HepG2 (cell line): ENCODE results near the gene TOX2. TPM values are rescaled to one million over a fixed set of nuclear protein-coding genes. Genes with fewer than 3 reads are reported as not detected.

ENCODE experiments used
- FUBP1 ChIP-seq: sonication (generic); formaldehyde crosslinking; IDR thresholded peaks from 2 replicates; pipeline ENCODE4 v1.5.1; 2020; ENCODE audit warnings: missing genetic modification reagents, mild to moderate bottlenecking, borderline replicate concordance
- KDM4B ChIP-seq: sonication (generic); formaldehyde crosslinking; IDR thresholded peaks from 2 replicates; pipeline ENCODE4 v1.4.0; 2020; ENCODE audit warnings: missing genetic modification reagents
- MATR3 ChIP-seq: sonication (generic); formaldehyde crosslinking; IDR thresholded peaks from 2 replicates; pipeline ENCODE4 v1.4.0; 2020; ENCODE audit warnings: missing genetic modification reagents
- NR3C1 ChIP-seq: sonication (generic); formaldehyde crosslinking; IDR thresholded peaks from 2 replicates; pipeline ENCODE4 v1.4.0; 2020; ENCODE audit warnings: missing genetic modification reagents
- TBP ChIP-seq: sonication (generic); formaldehyde crosslinking; IDR thresholded peaks from 2 replicates; pipeline ENCODE4 v1.5.0; 2020; ENCODE audit warnings: missing genetic modification reagents
- TOE1 ChIP-seq: sonication (generic); formaldehyde crosslinking; IDR thresholded peaks from 2 replicates; pipeline ENCODE4 v1.4.0; 2020; ENCODE audit warnings: mild to moderate bottlenecking, missing genetic modification reagents
- UBTF ChIP-seq: sonication (generic); formaldehyde crosslinking; IDR thresholded peaks from 2 replicates; pipeline ENCODE4 v1.4.0; 2020; ENCODE audit warnings: mild to moderate bottlenecking, missing genetic modification reagents
- ZNF629 ChIP-seq: sonication (generic); formaldehyde crosslinking; conservative IDR thresholded peaks from 2 replicates; pipeline ENCODE4 v1.5.0; 2020; ENCODE audit warnings: missing genetic modification reagents
- ZNF770 ChIP-seq: sonication (generic); formaldehyde crosslinking; IDR thresholded peaks from 2 replicates; pipeline ENCODE4 v1.5.0; 2020; ENCODE audit warnings: mild to moderate bottlenecking, missing genetic modification reagents
- polyA plus RNA-seq, 8 experiments: library from polyadenylated mRNA; depleted of rRNA in 3 of 8; stranded (reverse) in 7 of 8; unstranded in 1 of 8; fragments of >200 nt; fragmentation: Illumina TruSeq in 4 of 8; extraction: Trizol in 4 of 8; gene quantifications; 2 replicates each; pipeline versions ENCODE4 v1.2.1 to v1.2.3, GENCODE V29; 2011 to 2016; ENCODE audit warnings: low read depth in 4 of 8, missing spikeins in 1 of 8, mixed read lengths in 1 of 8; ENCODE audit not compliant: insufficient read depth in 1 of 8
- total RNA-seq, 5 experiments: library from RNA; depleted of rRNA; stranded (reverse); fragments of >200 nt; fragmentation: Illumina TruSeq; extraction: Trizol; gene quantifications; 2 replicates each; pipeline ENCODE4 v1.2.3, GENCODE V29; 2016; ENCODE audit warnings: low read depth in 1 of 5

TOX2 gene
- total and polyA plus RNA-seq, 2 of the 13 experiments (the other 11 are each of a cell fraction or from before 2014, with no cell fraction given), result not detected

- TF ChIP-seq TBP (CRISPR knock-in tag), result no peak
- no peak for TF ChIP-seq MATR3 (CRISPR knock-in tag)
- TF ChIP-seq ZNF629 (CRISPR knock-in tag), result peak; percentile 66; the same call in 1 of the 2 replicates
- TF ChIP-seq NR3C1, result no peak
- no peak for TF ChIP-seq KDM4B (CRISPR knock-in tag)
- TF ChIP-seq UBTF (CRISPR knock-in tag), result no peak
- no peak for TF ChIP-seq ZNF770 (CRISPR knock-in tag)
- TF ChIP-seq TOE1 (CRISPR knock-in tag), result 0 out of 2 replicates have a peak, but pooled peaks have one; percentile 58
- TF ChIP-seq FUBP1 (CRISPR knock-in tag), result no peak
- TF ChIP-seq, all 625 proteins: peak for 171
These were observed 44.6 kb downstream of the TOX2 start (continued) for GRCh38 chr20:43959079-43959919.
